OCI-LY1 (cell line): ENCODE data around the gene AP3D1.

ENCODE experiments used
- H2AFZ ChIP-seq: fragments of 200-600 bp; sonication (generic), shearing (Covaris generic); 2 replicates; pipeline ENCODE4 v1.6.0; 2014; ENCODE audit warnings: antibody characterized with exemption, mild to moderate bottlenecking, low read length
- H3F3A ChIP-seq: fragments of 200-600 bp; sonication (generic), shearing (Covaris generic); 2 replicates; pipeline ENCODE4 v1.6.0; 2014; ENCODE audit warnings: mild to moderate bottlenecking, antibody characterized with exemption, low read length, moderate library complexity; ENCODE audit not compliant: insufficient read depth
- H3K27ac ChIP-seq: fragments of 200-600 bp; sonication (generic); 2 replicates; pipeline ENCODE4 v1.5.1; 2014; ENCODE audit warnings: low read length, mixed run types, mild to moderate bottlenecking, low read depth; ENCODE audit not compliant: poor library complexity, severe bottlenecking
- H3K27me3 ChIP-seq: fragments of 200-600 bp; sonication (generic); 2 replicates; pipeline ENCODE4 v1.6.0; 2014; ENCODE audit warnings: antibody characterized with exemption, mild to moderate bottlenecking, low read length, moderate library complexity; ENCODE audit not compliant: insufficient read depth
- H3K36me3 ChIP-seq: fragments of 200-600 bp; sonication (generic); 2 replicates; pipeline ENCODE4 v1.6.1; 2014; ENCODE audit warnings: mild to moderate bottlenecking, antibody characterized with exemption, low read length, moderate library complexity, mixed read lengths; ENCODE audit not compliant: insufficient read depth
- H3K4me1 ChIP-seq: fragments of 200-600 bp; sonication (generic); 2 replicates; pipeline ENCODE4 v1.5.1; 2014; ENCODE audit warnings: mild to moderate bottlenecking, low read length, moderate library complexity; ENCODE audit not compliant: insufficient read depth, severe bottlenecking
- H3K4me2 ChIP-seq: fragments of 200-600 bp; sonication (generic), shearing (Covaris generic); 2 replicates; pipeline ENCODE4 v1.6.1; 2014; ENCODE audit warnings: low read length
- H3K4me3 ChIP-seq: fragments of 200-600 bp; sonication (generic); 2 replicates; pipeline ENCODE4 v1.5.1; 2014; ENCODE audit warnings: low read length, low read depth, mild to moderate bottlenecking, mixed read lengths; ENCODE audit not compliant: poor library complexity, severe bottlenecking
- H3K79me2 ChIP-seq: fragments of 200-600 bp; shearing (Covaris generic); 2 replicates; pipeline ENCODE4 v1.6.1; 2016; ENCODE audit warnings: mixed run types, low read length, mixed read lengths; ENCODE audit not compliant: insufficient read depth
- H3K9ac ChIP-seq: fragments of 200-600 bp; sonication (generic), shearing (Covaris generic); 2 replicates; pipeline ENCODE4 v1.6.1; 2014; ENCODE audit warnings: mild to moderate bottlenecking, low read length, mixed read lengths
- H3K9me2 ChIP-seq: fragments of 200-600 bp; sonication (generic), shearing (Covaris generic); 2 replicates; pipeline ENCODE4 v1.6.1; 2014; ENCODE audit warnings: low read depth, mild to moderate bottlenecking, low read length, mixed read lengths
- H3K9me3 ChIP-seq: fragments of 200-600 bp; shearing (Covaris generic); 2 replicates; pipeline ENCODE4 v1.6.1; 2014; ENCODE audit warnings: low read length, mixed read lengths
- H4K20me1 ChIP-seq: fragments of 200-600 bp; sonication (generic), shearing (Covaris generic); 2 replicates; pipeline ENCODE4 v1.6.0; 2016; ENCODE audit warnings: mild to moderate bottlenecking, low read length; ENCODE audit not compliant: insufficient read depth
- CTCF ChIP-seq: fragments of 200-600 bp; sonication (generic), shearing (Covaris generic); IDR thresholded peaks from 2 replicates; pipeline ENCODE4 v1.5.1; 2017; ENCODE audit warnings: mild to moderate bottlenecking, antibody characterized with exemption, low read length, moderate library complexity, mixed read lengths
- EZH2 ChIP-seq: fragments of 200-600 bp; sonication (generic), shearing (Covaris generic); IDR thresholded peaks from 2 replicates; pipeline ENCODE4 v1.8.0; 2017; ENCODE audit warnings: borderline replicate concordance, mixed run types, mild to moderate bottlenecking, antibody characterized with exemption, low read length, moderate library complexity, mixed read lengths

AP3D1 gene

GRCh38 chr19:2055931-2056836 lies 95.2 kb downstream of the AP3D1 start:
- H3K4me2 ChIP-seq: no peak overlapping the region
- H3K4me3 ChIP-seq: no peak overlapping the region
- peaks cover 56% of the 10 kb centered on the region for H3K4me1 ChIP-seq
- H3F3A ChIP-seq: no peaks in the 10 kb centered on the region
- no peaks in the 10 kb centered on the region for H3K36me3 ChIP-seq
- H3K9me2 ChIP-seq: no peaks in the 10 kb centered on the region
- H3K9ac ChIP-seq: peak overlapping the region; percentile 19; the same call in 1 of the 2 replicates
- no peak for TF ChIP-seq EZH2
- TF ChIP-seq CTCF: no peak
- no peaks in the 10 kb centered on the region for H4K20me1 ChIP-seq
- H3K79me2 ChIP-seq: no peaks in the 10 kb centered on the region
- no peaks in the 10 kb centered on the region for H3K27me3 ChIP-seq
- no peak overlapping the region for H2AFZ ChIP-seq
- H3K9me3 ChIP-seq: no peaks in the 10 kb centered on the region
- peak overlapping the region; percentile 64 for H3K27ac ChIP-seq

- Histone ChIP-seq H3K9me2 (no peaks in the 10 kb centered on the region), H3K9ac (no peak overlapping the region; the same call in 1 of the 2 replicates), H3K4me3 (no peak overlapping the region), H3K4me2 (no peak overlapping the region; the same call in 1 of the 2 replicates), H3K36me3 (no peaks in the 10 kb centered on the region; the same call in 1 of the 2 replicates), H3K27me3 (no peaks in the 10 kb centered on the region), H3K27ac (peak overlapping the region; percentile 72), H2AFZ (no peak overlapping the region), H3K9me3 (no peaks in the 10 kb centered on the region), H3K4me1 (peaks cover 48% of the 10 kb centered on the region), H4K20me1 (no peaks in the 10 kb centered on the region), H3F3A (no peaks in the 10 kb centered on the region), H3K79me2 (no peaks in the 10 kb centered on the region)
- TF ChIP-seq CTCF (no peak), EZH2 (no peak)
Measured at GRCh38 chr19:2054763-2055162, 96.6 kb downstream of the AP3D1 start.

GRCh38 chr19:2053601-2054389 lies 97.6 kb downstream of the AP3D1 start:
- H3K9ac ChIP-seq: no peak overlapping the region
- no peaks in the 10 kb centered on the region; the same call in 1 of the 2 replicates for H3K36me3 ChIP-seq
- H4K20me1 ChIP-seq: no peaks in the 10 kb centered on the region
- peak overlapping the region; percentile 57 for H3K27ac ChIP-seq
- peaks cover 54% of the 10 kb centered on the region for H3K4me1 ChIP-seq
- H3K4me2 ChIP-seq: no peak overlapping the region
- no peak overlapping the region for H2AFZ ChIP-seq
- H3K4me3 ChIP-seq: no peak overlapping the region
- H3K27me3 ChIP-seq: no peaks in the 10 kb centered on the region
- H3K79me2 ChIP-seq: no peaks in the 10 kb centered on the region
- no peaks in the 10 kb centered on the region for H3K9me2 ChIP-seq
- TF ChIP-seq EZH2 (no peak), CTCF (no peak)
- no peaks in the 10 kb centered on the region for H3K9me3 ChIP-seq
- H3F3A ChIP-seq: no peaks in the 10 kb centered on the region
